GM19239 (cell line): Measurements from ENCODE around the gene NIP7.
"Not testable (repeated sequence)": the region's sequence is repeated elsewhere in the genome, so short reads cannot be mapped to it uniquely, and the experiment has no call there.

Source experiments
- DNase-seq: peaks from one replicate; pipeline ENCODE4 v3.0.0; 2011; ENCODE audit warnings: low spot score; ENCODE audit not compliant: insufficient read length
- FAIRE-seq: peaks from 2 replicates; lab custom pipeline; 2011; peaks lifted over from hg19 to GRCh38; lab: Jason Lieb, UNC

NIP7 gene

GRCh38 chr16:69339289-69340094 is at the start of gene NIP7, which contains the start of gene COG8:
Gene NIP7 (plus strand): TSS chr16:69339772. CDS start chr16:69339830, 58 bp downstream.
Gene COG8 (minus strand): TSS chr16:69339564. CDS start chr16:69339552, 12 bp downstream.
- peak; percentile 95 for FAIRE-seq
- peak; percentile 94 for DNase-seq

GRCh38 chr16:69291657-69292056 is 47.9 kb upstream of the NIP7 start:
- FAIRE-seq, DNase-seq: not testable (repeated sequence)

GRCh38 chr16:69293401-69293800 is 46.2 kb upstream of the NIP7 start:
- no peak for FAIRE-seq

GRCh38 chr16:69294051-69294450 is 45.5 kb upstream of the NIP7 start:
- DNase-seq (no peak), FAIRE-seq (no peak)

More at GRCh38 chr16:69293401-69293800, 46.2 kb upstream of the NIP7 start:
- no peak for DNase-seq

- FAIRE-seq, DNase-seq: not testable (repeated sequence)
Measured at GRCh38 chr16:69296771-69297170, 42.8 kb upstream of the NIP7 start.

GRCh38 chr16:69298261-69298660 is 41.3 kb upstream of the NIP7 start:
- FAIRE-seq (no peak), DNase-seq (no peak)

- FAIRE-seq (no peak), DNase-seq (no peak)
Measured at GRCh38 chr16:69301187-69301586, 38.4 kb upstream of the NIP7 start.

GRCh38 chr16:69301861-69302260 is 37.7 kb upstream of the NIP7 start:
- FAIRE-seq: no peak

GRCh38 chr16:69302301-69302700 is 37.3 kb upstream of the NIP7 start:
- DNase-seq (no peak), FAIRE-seq (no peak)

More at GRCh38 chr16:69301861-69302260, 37.7 kb upstream of the NIP7 start:
- DNase-seq: no peak

- DNase-seq (no peak), FAIRE-seq (no peak)
Measured at GRCh38 chr16:69306031-69306430, 33.5 kb upstream of the NIP7 start.

GRCh38 chr16:69307091-69307490 is 32.5 kb upstream of the NIP7 start:
- DNase-seq (no peak), FAIRE-seq (no peak)

GRCh38 chr16:69307856-69308255 is 31.7 kb upstream of the NIP7 start:
- no peak for FAIRE-seq
- DNase-seq: no peak

GRCh38 chr16:69309316-69309715 is 30.3 kb upstream of the NIP7 start:
- FAIRE-seq (no peak), DNase-seq (no peak)

- DNase-seq (peak; percentile 98), FAIRE-seq (peak; percentile 92)
Measured at GRCh38 chr16:69310653-69311532, 28.7 kb upstream of the NIP7 start, which contains the start of gene VPS4A. Gene VPS4A (plus strand): TSS chr16:69311350. CDS start chr16:69311512, 162 bp downstream.

GRCh38 chr16:69311533-69312387 is 27.8 kb upstream of the NIP7 start:
- peak; percentile 72 for FAIRE-seq

GRCh38 chr16:69313469-69313868 is 26.1 kb upstream of the NIP7 start:
- FAIRE-seq (no peak), DNase-seq (no peak)

More at GRCh38 chr16:69311533-69312387, 27.8 kb upstream of the NIP7 start:
- DNase-seq: peak; percentile 58

GRCh38 chr16:69314534-69314933 is 25.0 kb upstream of the NIP7 start:
- FAIRE-seq: no peak
- no peak for DNase-seq

- no peak for FAIRE-seq
- no peak for DNase-seq
Measured at GRCh38 chr16:69315486-69316311, 23.9 kb upstream of the NIP7 start.

- no peak for FAIRE-seq
Measured at GRCh38 chr16:69316595-69317034, 23.0 kb upstream of the NIP7 start.

More at GRCh38 chr16:69316595-69317034, 23.0 kb upstream of the NIP7 start:
- DNase-seq: no peak
